GM12878 (cell line): ENCODE results near the gene UQCR11. TPM values are rescaled to one million over a fixed set of nuclear protein-coding genes. Genes with fewer than 3 reads are reported as not detected.

Source experiments
- ATAC-seq: fragments of 200-7000 bp; cut with Tn5 transposase; 3 replicates; pipeline ENCODE4 v1.9.1; 2020; ENCODE audit warnings: mild to moderate bottlenecking, moderate library complexity
- BruUV-seq: library from RNA; stranded (reverse); fragments of 400-500 nt; replicated peaks from 2 replicates; lab custom pipeline; 2021; lab: Mats Ljungman, UMichigan
- CTCF ChIA-PET: fragments of 300-600 bp; sonication (Branson Sonifier 250); formaldehyde crosslinking; extraction: SDS; loops from one replicate; lab custom pipeline; 2021; ENCODE audit warnings: inconsistent platforms; lab: Yijun Ruan, JAX
- POLR2A ChIA-PET: fragments of 350-600 bp; formaldehyde crosslinking; extraction: SDS; loops from one replicate; lab custom pipeline; 2021; ENCODE audit warnings: inconsistent platforms; lab: Charles Lee
- RAD21 ChIA-PET: fragments of 300-600 bp; sonication (Branson Sonifier 250); formaldehyde crosslinking; loops from one replicate; lab custom pipeline; 2023; ENCODE audit warnings: antibody characterized with exemption; ENCODE audit not compliant: unreplicated experiment; lab: Charles Lee
- SMC1A ChIA-PET: fragments of 300-600 bp; sonication (Branson Sonifier 250); formaldehyde crosslinking; loops from one replicate; lab custom pipeline; 2023; ENCODE audit not compliant: unreplicated experiment, uncharacterized antibody; lab: Charles Lee
- DNase-seq: peaks from one replicate; pipeline ENCODE4 v3.0.0-alpha.2; 2011; ENCODE audit warnings: low read depth, low spot score
- FAIRE-seq: peaks from 3 replicates; lab custom pipeline; 2011; peaks lifted over from hg19 to GRCh38; lab: Jason Lieb, UNC
- H2AFZ ChIP-seq: 2 replicates; pipeline ENCODE4 v1.6.0; 2011; ENCODE audit warnings: low read depth, low read length, control low read depth; ENCODE audit not compliant: control insufficient read depth
- H3K27ac ChIP-seq: 2 replicates; pipeline ENCODE4 v1.5.1; 2011; ENCODE audit warnings: control low read depth; ENCODE audit not compliant: control insufficient read depth, insufficient read depth
- H3K27me3 ChIP-seq, 2 experiments: replicated peaks in 1 of 2; 2 replicates each; pipeline versions ENCODE4 v1.6.0 to v1.6.1; 2011; ENCODE audit warnings: low read length in 1 of 2; ENCODE audit not compliant: control insufficient read depth in 2 of 2, insufficient read depth in 2 of 2
- H3K36me3 ChIP-seq, 2 experiments: 2 replicates each; pipeline ENCODE4 v1.5.1; 2011; ENCODE audit warnings: low read length in 1 of 2; ENCODE audit not compliant: control insufficient read depth in 2 of 2, insufficient read depth in 2 of 2
- H3K4me1 ChIP-seq: 2 replicates; pipeline ENCODE4 v1.6.1; 2011; ENCODE audit warnings: mild to moderate bottlenecking, low read length, moderate library complexity, mixed read lengths; ENCODE audit not compliant: control insufficient read depth, insufficient read depth
- H3K4me2 ChIP-seq: 2 replicates; pipeline ENCODE4 v1.6.0; 2011; ENCODE audit warnings: control low read depth; ENCODE audit not compliant: control insufficient read depth, insufficient read depth
- H3K4me3 ChIP-seq: fragments of 200-600 bp; sonication (generic); 2 replicates; pipeline ENCODE4 v1.5.1; 2016
- H3K79me2 ChIP-seq: 2 replicates; pipeline ENCODE4 v1.6.0; 2011; ENCODE audit warnings: low read length; ENCODE audit not compliant: control insufficient read depth, insufficient read depth
- H3K9ac ChIP-seq: 2 replicates; pipeline ENCODE4 v1.8.0; 2011; ENCODE audit warnings: low read length, control low read depth, mixed read lengths; ENCODE audit not compliant: control insufficient read depth, insufficient read depth
- H3K9me3 ChIP-seq: replicated peaks from 3 replicates; pipeline ENCODE4 v1.5.1; 2011; ENCODE audit warnings: mild to moderate bottlenecking, low read length; ENCODE audit not compliant: control insufficient read depth, insufficient read depth
- H4K20me1 ChIP-seq: 2 replicates; pipeline ENCODE4 v1.6.0; 2011; ENCODE audit not compliant: control insufficient read depth, insufficient read depth
- BACH1 ChIP-seq: fragments of 450-650 bp; IDR thresholded peaks from 2 replicates; pipeline ENCODE4 v1.6.1; 2017; ENCODE audit warnings: mild to moderate bottlenecking, borderline replicate concordance
- CBFB ChIP-seq: IDR thresholded peaks from 2 replicates; pipeline ENCODE4 v1.6.1; 2016; ENCODE audit warnings: antibody characterized with exemption, low read depth
- CHD4 ChIP-seq: fragments of 200-600 bp; sonication (generic); IDR thresholded peaks from 2 replicates; pipeline ENCODE4 v1.6.1; 2016; ENCODE audit warnings: mild to moderate bottlenecking
- CREM ChIP-seq: IDR thresholded peaks from 2 replicates; pipeline ENCODE4 v1.6.1; 2014; ENCODE audit warnings: antibody characterized with exemption, low read depth
- IKZF2 ChIP-seq, 2 experiments: fragments of 450-650 bp; IDR thresholded peaks; 2 replicates each; pipeline ENCODE4 v1.6.1; 2017; ENCODE audit warnings: mild to moderate bottlenecking in 2 of 2, moderate library complexity in 2 of 2
- LARP7 ChIP-seq: fragments of 450-650 bp; IDR thresholded peaks from 2 replicates; pipeline ENCODE4 v1.6.1; 2017; ENCODE audit warnings: mild to moderate bottlenecking
- PML ChIP-seq: IDR thresholded peaks from 2 replicates; pipeline ENCODE4 v1.6.1; 2012; ENCODE audit warnings: low read length, inconsistent platforms
- RAD51 ChIP-seq: fragments of 450-650 bp; IDR thresholded peaks from 2 replicates; pipeline ENCODE4 v1.6.1; 2016; ENCODE audit warnings: moderate library complexity, mild to moderate bottlenecking, inconsistent platforms
- WGBS: methylation state at CpG from one replicate; pipeline ENCODE4 v1.1.6; 2016; ENCODE audit warnings: low lambda C conversion rate; ENCODE audit not compliant: insufficient replicate concordance, insufficient coverage; ENCODE audit errors: missing lambda C conversion rate; 5-methylcytosine and 5-hydroxymethylcytosine counted together
- in situ Hi-C: fragments of 300-500 bp; cut with MboI; formaldehyde crosslinking; loops from 9 replicates; pipeline ENCODE4 v1.14.3; 2018; ENCODE audit warnings: mixed read lengths
- intact Hi-C: fragments of 100-400 bp; cut with micrococcal nuclease; formaldehyde crosslinking; loops from one replicate; pipeline ENCODE4 v1.14.2; 2022; ENCODE audit not compliant: unreplicated experiment
- polyA plus RNA-seq, 11 experiments: library from polyadenylated mRNA; depleted of rRNA in 4 of 11; unstranded in 6 of 11; stranded (reverse) in 5 of 11; fragments of >200 nt; fragmentation: Nextera tagmentation in 4 of 11; fragmentation: Illumina TruSeq in 1 of 11; extraction: Ambion mirVana in 4 of 11; extraction: Trizol in 1 of 11; gene quantifications; 1 replicate in 1 of 11; 2 replicates in 10 of 11; pipeline versions ENCODE4 v1.2.1 to v1.2.3, GENCODE V29; 2011 to 2016; ENCODE audit warnings: inconsistent platforms in 2 of 11, missing spikeins in 2 of 11, low read depth in 1 of 11
- total RNA-seq, 4 experiments: library from RNA; depleted of rRNA in 3 of 4; stranded (reverse); fragments of >200 nt in 3 of 4; fragmentation: Illumina TruSeq in 1 of 4; extraction: Trizol in 1 of 4; gene quantifications; 2 replicates each; pipeline versions ENCODE4 v1.2.1 to v1.2.3, GENCODE V29; 2013 to 2021
- TF ChIP-seq, protein P1 (sequence below): fragments of 450-650 bp; IDR thresholded peaks from 2 replicates; pipeline ENCODE4 v1.6.1; 2014; ENCODE audit warnings: mild to moderate bottlenecking
- TF ChIP-seq, protein P2 (sequence below): fragments of 450-650 bp; IDR thresholded peaks from 2 replicates; pipeline ENCODE4 v1.6.1; 2016; ENCODE audit warnings: mild to moderate bottlenecking, moderate library complexity, borderline replicate concordance
- TF ChIP-seq, protein P3 (sequence below): fragments of 450-650 bp; IDR thresholded peaks from 2 replicates; pipeline ENCODE4 v1.6.1; 2016; ENCODE audit warnings: mild to moderate bottlenecking
- TF ChIP-seq, protein P4 (sequence below): fragments of 450-650 bp; IDR thresholded peaks from 2 replicates; pipeline ENCODE4 v1.6.1; 2017; ENCODE audit warnings: mild to moderate bottlenecking
- TF ChIP-seq, protein P5 (sequence below): IDR thresholded peaks from 2 replicates; pipeline ENCODE4 v1.6.1; 2011; ENCODE audit warnings: borderline replicate concordance, low read depth, mild to moderate bottlenecking, moderate library complexity, mixed read lengths, low read length; ENCODE audit not compliant: insufficient read depth; ENCODE audit errors: extremely low read length

The UQCR11 gene
- total and polyA plus RNA-seq, 10 of the 15 experiments (the other 5 are each of a cell fraction or from before 2014, with no cell fraction given), result 28.6 to 586 (median 193) TPM

DNA sequence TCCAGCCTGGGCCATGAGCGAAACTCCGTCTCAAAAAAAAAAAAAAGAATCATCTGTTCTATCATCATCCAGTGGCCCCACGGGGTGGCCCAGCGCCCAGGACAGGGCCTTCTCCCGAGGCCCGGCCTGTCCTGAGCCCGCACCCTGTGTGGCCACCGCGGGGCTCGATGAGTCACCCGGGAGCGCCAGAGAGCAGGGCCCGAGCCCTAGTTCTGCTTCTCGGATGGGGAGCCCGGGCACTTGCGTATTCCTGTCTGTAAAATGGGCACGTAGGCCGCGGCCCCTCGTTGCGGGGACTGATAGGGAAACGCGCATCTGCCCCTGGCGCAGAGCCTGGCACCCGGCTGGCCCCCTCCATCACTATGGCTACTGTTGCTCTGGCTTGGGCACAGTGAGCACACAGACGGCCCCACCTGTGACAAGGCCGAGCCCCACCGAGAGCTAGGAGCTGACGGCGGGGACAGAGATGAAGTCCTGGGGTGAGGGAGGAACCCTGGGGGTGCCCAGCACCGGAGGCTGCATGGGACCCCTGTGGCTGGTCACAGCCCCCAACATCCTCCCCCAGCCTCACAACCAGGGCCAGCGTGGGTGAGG is 21.3 kb upstream of the UQCR11 start (continued):
- no peak for TF ChIP-seq BACH1
- no peak for TF ChIP-seq CHD4
- TF ChIP-seq, protein P1, sequence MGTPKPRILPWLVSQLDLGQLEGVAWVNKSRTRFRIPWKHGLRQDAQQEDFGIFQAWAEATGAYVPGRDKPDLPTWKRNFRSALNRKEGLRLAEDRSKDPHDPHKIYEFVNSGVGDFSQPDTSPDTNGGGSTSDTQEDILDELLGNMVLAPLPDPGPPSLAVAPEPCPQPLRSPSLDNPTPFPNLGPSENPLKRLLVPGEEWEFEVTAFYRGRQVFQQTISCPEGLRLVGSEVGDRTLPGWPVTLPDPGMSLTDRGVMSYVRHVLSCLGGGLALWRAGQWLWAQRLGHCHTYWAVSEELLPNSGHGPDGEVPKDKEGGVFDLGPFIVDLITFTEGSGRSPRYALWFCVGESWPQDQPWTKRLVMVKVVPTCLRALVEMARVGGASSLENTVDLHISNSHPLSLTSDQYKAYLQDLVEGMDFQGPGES, result no peak
- no peak for TF ChIP-seq LARP7
- TF ChIP-seq, protein P2, sequence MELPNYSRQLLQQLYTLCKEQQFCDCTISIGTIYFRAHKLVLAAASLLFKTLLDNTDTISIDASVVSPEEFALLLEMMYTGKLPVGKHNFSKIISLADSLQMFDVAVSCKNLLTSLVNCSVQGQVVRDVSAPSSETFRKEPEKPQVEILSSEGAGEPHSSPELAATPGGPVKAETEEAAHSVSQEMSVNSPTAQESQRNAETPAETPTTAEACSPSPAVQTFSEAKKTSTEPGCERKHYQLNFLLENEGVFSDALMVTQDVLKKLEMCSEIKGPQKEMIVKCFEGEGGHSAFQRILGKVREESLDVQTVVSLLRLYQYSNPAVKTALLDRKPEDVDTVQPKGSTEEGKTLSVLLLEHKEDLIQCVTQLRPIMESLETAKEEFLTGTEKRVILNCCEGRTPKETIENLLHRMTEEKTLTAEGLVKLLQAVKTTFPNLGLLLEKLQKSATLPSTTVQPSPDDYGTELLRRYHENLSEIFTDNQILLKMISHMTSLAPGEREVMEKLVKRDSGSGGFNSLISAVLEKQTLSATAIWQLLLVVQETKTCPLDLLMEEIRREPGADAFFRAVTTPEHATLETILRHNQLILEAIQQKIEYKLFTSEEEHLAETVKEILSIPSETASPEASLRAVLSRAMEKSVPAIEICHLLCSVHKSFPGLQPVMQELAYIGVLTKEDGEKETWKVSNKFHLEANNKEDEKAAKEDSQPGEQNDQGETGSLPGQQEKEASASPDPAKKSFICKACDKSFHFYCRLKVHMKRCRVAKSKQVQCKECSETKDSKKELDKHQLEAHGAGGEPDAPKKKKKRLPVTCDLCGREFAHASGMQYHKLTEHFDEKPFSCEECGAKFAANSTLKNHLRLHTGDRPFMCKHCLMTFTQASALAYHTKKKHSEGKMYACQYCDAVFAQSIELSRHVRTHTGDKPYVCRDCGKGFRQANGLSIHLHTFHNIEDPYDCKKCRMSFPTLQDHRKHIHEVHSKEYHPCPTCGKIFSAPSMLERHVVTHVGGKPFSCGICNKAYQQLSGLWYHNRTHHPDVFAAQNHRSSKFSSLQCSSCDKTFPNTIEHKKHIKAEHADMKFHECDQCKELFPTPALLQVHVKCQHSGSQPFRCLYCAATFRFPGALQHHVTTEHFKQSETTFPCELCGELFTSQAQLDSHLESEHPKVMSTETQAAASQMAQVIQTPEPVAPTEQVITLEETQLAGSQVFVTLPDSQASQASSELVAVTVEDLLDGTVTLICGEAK, result no peak
- TF ChIP-seq IKZF2 (IDR thresholded peaks at IDR 0.05), result no peak

DNA sequence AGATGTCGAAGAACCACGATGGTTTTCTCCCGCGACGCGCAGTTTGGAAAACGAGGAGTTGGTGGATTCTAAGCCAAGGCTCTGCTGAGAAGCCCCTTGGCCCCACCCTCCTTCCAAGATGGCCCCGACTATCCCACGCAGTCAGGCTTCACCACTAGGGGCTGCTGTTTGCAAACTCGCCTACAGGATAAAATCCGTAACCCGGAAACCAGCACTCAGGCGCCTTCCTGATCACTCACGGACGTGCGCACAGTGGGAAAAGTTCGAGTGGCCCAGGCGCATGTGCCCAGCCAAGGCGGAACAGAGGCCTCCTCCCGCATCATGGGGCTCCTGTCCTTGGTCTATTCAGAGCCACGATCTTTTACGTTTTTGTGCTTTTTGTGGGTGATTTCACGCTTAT is 19.2 kb upstream of the UQCR11 start:
- RAD21 ChIA-PET, result no interaction called here
- TF ChIP-seq CREM (0 out of 2 replicates have a peak, but pooled peaks have one; percentile 11), PML (0 out of 2 replicates have a peak, but pooled peaks have one; percentile 44), RAD51 (no peak), CBFB (no peak)
- TF ChIP-seq, protein P3, sequence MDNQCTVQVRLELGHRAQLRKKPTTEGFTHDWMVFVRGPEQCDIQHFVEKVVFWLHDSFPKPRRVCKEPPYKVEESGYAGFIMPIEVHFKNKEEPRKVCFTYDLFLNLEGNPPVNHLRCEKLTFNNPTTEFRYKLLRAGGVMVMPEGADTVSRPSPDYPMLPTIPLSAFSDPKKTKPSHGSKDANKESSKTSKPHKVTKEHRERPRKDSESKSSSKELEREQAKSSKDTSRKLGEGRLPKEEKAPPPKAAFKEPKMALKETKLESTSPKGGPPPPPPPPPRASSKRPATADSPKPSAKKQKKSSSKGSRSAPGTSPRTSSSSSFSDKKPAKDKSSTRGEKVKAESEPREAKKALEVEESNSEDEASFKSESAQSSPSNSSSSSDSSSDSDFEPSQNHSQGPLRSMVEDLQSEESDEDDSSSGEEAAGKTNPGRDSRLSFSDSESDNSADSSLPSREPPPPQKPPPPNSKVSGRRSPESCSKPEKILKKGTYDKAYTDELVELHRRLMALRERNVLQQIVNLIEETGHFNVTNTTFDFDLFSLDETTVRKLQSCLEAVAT, result peak; percentile 42; the same call in 1 of the 2 replicates
- TF ChIP-seq, protein P4, sequence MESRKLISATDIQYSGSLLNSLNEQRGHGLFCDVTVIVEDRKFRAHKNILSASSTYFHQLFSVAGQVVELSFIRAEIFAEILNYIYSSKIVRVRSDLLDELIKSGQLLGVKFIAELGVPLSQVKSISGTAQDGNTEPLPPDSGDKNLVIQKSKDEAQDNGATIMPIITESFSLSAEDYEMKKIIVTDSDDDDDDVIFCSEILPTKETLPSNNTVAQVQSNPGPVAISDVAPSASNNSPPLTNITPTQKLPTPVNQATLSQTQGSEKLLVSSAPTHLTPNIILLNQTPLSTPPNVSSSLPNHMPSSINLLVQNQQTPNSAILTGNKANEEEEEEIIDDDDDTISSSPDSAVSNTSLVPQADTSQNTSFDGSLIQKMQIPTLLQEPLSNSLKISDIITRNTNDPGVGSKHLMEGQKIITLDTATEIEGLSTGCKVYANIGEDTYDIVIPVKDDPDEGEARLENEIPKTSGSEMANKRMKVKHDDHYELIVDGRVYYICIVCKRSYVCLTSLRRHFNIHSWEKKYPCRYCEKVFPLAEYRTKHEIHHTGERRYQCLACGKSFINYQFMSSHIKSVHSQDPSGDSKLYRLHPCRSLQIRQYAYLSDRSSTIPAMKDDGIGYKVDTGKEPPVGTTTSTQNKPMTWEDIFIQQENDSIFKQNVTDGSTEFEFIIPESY, result peak; percentile 79; the same call in 1 of the 2 replicates
- TF ChIP-seq, protein P5, sequence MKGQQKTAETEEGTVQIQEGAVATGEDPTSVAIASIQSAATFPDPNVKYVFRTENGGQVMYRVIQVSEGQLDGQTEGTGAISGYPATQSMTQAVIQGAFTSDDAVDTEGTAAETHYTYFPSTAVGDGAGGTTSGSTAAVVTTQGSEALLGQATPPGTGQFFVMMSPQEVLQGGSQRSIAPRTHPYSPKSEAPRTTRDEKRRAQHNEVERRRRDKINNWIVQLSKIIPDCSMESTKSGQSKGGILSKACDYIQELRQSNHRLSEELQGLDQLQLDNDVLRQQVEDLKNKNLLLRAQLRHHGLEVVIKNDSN, result no peak

More for the DNA sequence above, 19.2 kb upstream of the UQCR11 start:
- in situ Hi-C loops, result no loop called here
- Histone ChIP-seq H3K4me1 (no peaks in the 10 kb centered on the region), H2AFZ (no peak overlapping the region), H3K27ac (no peak overlapping the region), H4K20me1 (0 out of 2 replicates have a peak, but pooled peaks cover under 1% of the 10 kb centered on the region), H3K79me2 (no peaks in the 10 kb centered on the region), H3K4me2 (no peak overlapping the region), H3K27me3 (no peaks in the 10 kb centered on the region), H3K9ac (no peak overlapping the region), H3K9me3 (no peaks in the 10 kb centered on the region), H3K4me3 (no peak overlapping the region), H3K36me3 (peaks cover 16 to 41% of the 10 kb centered on the region in 2 experiments)
- FAIRE-seq, result no peak
- SMC1A ChIA-PET, result no interaction called here
- POLR2A ChIA-PET, result no interaction called here
- DNase-seq, result no peak
- WGBS, result 94% methylated on average over 23 of the region's 23 CpGs
- intact Hi-C loops, result no loop called here
- BruUV-seq, result TSS peak; percentile 47
- peak; percentile 71 for ATAC-seq
- CTCF ChIA-PET, result interaction anchor here (1.0 to 1.1 kb wide), 2 partner anchors 16 to 48 kb away, joined by 4 to 6 read pairs; no protein-coding TSS in a partner anchor
